ENCODE data around the gene MLLT1.

GRCh38 chr19:6218491-6219146, 61.2 kb downstream of the MLLT1 start:
- TF ChIP-seq, protein P1, sequence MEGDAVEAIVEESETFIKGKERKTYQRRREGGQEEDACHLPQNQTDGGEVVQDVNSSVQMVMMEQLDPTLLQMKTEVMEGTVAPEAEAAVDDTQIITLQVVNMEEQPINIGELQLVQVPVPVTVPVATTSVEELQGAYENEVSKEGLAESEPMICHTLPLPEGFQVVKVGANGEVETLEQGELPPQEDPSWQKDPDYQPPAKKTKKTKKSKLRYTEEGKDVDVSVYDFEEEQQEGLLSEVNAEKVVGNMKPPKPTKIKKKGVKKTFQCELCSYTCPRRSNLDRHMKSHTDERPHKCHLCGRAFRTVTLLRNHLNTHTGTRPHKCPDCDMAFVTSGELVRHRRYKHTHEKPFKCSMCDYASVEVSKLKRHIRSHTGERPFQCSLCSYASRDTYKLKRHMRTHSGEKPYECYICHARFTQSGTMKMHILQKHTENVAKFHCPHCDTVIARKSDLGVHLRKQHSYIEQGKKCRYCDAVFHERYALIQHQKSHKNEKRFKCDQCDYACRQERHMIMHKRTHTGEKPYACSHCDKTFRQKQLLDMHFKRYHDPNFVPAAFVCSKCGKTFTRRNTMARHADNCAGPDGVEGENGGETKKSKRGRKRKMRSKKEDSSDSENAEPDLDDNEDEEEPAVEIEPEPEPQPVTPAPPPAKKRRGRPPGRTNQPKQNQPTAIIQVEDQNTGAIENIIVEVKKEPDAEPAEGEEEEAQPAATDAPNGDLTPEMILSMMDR (conservative IDR thresholded peaks at IDR 0.05; ENCODE audit: low read length): peak; percentile 84
- TF ChIP-seq EZH2phosphoT487 (IDR thresholded peaks at IDR 0.05; ENCODE audit: borderline replicate concordance, low read depth, low read length): no peak

Data from OCI-LY7 (cell line).